Measurements from ENCODE around the gene NAV2.
A peak's percentile ranks its signal among the peaks of the same experiment; 100 is the strongest.

NAV2 gene

DNA sequence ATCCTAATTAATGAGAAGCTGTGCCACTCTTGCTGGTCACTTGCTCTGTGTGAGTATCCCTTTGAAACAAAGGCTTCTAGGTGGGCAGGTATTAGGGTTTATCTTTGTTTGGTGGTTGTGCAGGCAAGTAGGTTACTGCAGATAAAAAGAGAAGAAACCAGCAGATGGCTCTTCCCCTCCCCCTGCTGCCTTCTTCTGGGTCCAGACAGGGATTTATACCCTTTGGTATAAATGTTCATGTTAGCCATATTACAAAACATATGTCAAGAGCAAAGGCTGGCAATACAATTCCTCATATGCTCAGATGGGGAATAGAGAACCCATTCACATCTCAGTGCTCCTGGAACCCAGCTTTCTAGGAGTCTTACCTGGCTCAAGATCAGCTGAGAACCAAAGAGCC lies 109.9 kb downstream of the NAV2 start:
- Histone ChIP-seq H3K36me3 (ENCODE audit: control insufficient read depth, insufficient read depth, low read length) (no peaks in the 10 kb centered on the region), H3K9me3 (ENCODE audit: control insufficient read depth, insufficient read depth, low read depth, low read length) (no peaks in the 10 kb centered on the region), H3K9ac (ENCODE audit: low read length) (no peak overlapping the region), H3K4me3 (ENCODE audit: low read depth, low read length) (no peak overlapping the region), H3K4me1 (ENCODE audit: control insufficient read depth, insufficient read depth, low read length) (peaks cover 55% of the 10 kb centered on the region), H3K27ac (ENCODE audit: low read depth, low read length) (no peak overlapping the region), H3K27me3 (ENCODE audit: control insufficient read depth, insufficient read depth, low read length) (no peaks in the 10 kb centered on the region)

DNA sequence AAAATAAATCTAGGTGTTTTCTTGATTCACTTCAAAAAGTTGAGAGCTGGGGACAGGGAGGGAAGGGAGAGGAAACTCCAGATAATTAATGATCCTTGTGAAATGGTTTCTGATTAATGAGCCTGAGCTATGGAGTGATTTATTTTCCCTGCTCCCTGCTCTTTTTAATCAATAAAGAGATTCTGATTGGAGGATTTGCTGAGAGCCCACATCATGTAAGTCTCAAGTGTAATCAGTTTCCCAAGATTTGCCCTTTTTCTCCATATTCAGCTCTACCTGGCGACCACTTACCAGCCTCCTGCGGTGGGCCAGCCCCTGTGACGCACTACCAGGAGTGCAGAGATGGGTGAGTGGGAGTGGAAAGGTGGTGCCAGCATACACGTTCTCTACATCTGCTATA lies 114.0 kb downstream of the NAV2 start:
- H3K4me1 ChIP-seq (ENCODE audit: control insufficient read depth, insufficient read depth, low read length): peaks cover 55% of the 10 kb centered on the region
- no peaks in the 10 kb centered on the region for H3K27me3 ChIP-seq (ENCODE audit: control insufficient read depth, insufficient read depth, low read length)
- H3K9me3 ChIP-seq (ENCODE audit: control insufficient read depth, insufficient read depth, low read depth, low read length): no peaks in the 10 kb centered on the region
- no peak overlapping the region for H3K9ac ChIP-seq (ENCODE audit: low read length)
- H3K4me3 ChIP-seq (ENCODE audit: low read depth, low read length): no peak overlapping the region
- no peaks in the 10 kb centered on the region for H3K36me3 ChIP-seq (ENCODE audit: control insufficient read depth, insufficient read depth, low read length)
- no peak overlapping the region for H3K27ac ChIP-seq (ENCODE audit: low read depth, low read length)

DNA sequence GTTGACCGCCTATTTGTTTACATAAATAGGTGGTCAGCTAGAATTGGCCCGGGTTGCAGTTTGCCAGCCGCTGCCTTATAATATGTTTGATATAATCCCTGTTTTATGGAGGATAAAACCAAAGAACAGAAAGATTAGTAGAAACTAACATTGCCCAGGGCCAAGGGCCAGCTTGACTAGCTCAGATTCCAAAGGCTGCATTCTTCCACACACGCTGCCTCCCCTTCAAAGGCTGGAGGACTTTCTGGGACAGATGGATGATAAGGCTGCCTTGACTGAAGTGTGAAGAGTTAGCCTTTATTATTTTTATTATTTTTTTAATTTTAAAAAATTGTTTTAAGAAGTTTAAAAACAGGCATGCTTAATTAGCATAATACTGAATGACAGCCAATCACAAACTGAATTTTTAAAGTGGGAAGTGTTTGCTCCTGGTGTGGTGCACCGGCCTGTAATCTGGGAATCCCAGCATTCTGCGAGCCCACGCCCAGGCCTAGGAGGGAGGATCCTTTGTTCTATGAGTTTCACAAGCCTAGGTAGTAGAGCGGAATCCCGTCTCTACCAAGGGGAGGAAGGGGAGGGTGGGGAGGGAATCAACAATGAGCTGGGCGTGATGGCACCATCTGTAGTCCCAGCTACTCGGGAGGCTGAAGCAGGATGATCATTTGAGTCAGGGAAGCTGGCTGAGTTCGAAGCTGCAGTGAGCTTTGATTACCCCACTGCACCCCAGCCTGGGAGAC lies 114.9 kb downstream of the NAV2 start:
- H3K27me3 ChIP-seq (ENCODE audit: control insufficient read depth, insufficient read depth, low read length): no peaks in the 10 kb centered on the region
- H3K4me1 ChIP-seq (ENCODE audit: control insufficient read depth, insufficient read depth, low read length): peaks cover 50% of the 10 kb centered on the region
- H3K9me3 ChIP-seq (ENCODE audit: control insufficient read depth, insufficient read depth, low read depth, low read length): no peaks in the 10 kb centered on the region
- H3K9ac ChIP-seq (ENCODE audit: low read length): no peak overlapping the region
- no peak overlapping the region for H3K27ac ChIP-seq (ENCODE audit: low read depth, low read length)
- peaks cover 4% of the 10 kb centered on the region; the same call in 1 of the 2 replicates for H3K36me3 ChIP-seq (ENCODE audit: control insufficient read depth, insufficient read depth, low read length)
- no peak overlapping the region for H3K4me3 ChIP-seq (ENCODE audit: low read depth, low read length)

DNA sequence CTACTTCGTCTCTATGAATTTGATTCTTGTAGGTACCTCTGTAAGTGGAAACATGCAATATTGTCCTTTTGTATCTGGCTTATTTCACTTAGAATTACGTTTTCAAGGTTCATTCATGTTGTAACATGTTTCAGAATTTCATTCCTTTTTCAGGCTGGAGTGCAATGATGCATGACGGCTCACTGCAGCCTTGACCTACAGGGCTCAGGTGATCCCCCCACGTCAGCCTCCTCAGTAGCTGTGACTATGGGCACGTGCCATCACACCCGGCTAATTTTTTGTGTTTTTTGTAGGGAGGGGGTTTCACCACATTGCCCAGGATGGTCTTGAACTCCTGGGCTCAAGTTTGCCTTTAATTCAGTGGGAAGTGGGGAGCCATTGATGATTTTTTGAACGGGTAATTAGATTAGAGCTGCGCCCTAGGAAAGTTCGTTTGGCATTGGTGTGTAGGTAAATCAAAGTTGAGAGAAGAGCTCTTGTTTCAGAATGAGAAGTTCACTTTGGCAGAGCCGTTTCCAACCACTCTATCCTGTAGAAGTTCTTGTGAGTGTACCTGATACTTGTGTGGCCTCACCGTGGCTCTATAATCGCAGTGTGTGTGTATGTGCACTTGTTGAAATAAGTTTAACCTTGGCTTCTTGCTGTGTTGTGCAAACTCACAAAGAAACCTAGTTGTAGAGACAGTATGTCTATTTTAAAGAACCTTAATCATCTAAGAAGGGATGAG lies 115.9 kb downstream of the NAV2 start:
- Histone ChIP-seq H3K27ac (ENCODE audit: low read depth, low read length) (0 out of 2 replicates have a peak overlapping the region, but pooled peaks have one; percentile 0), H3K4me3 (ENCODE audit: low read depth, low read length) (no peak overlapping the region), H3K27me3 (ENCODE audit: control insufficient read depth, insufficient read depth, low read length) (no peaks in the 10 kb centered on the region), H3K9ac (ENCODE audit: low read length) (no peak overlapping the region), H3K4me1 (ENCODE audit: control insufficient read depth, insufficient read depth, low read length) (peaks cover 46% of the 10 kb centered on the region), H3K9me3 (ENCODE audit: control insufficient read depth, insufficient read depth, low read depth, low read length) (peaks cover 4% of the 10 kb centered on the region), H3K36me3 (ENCODE audit: control insufficient read depth, insufficient read depth, low read length) (peaks cover 14% of the 10 kb centered on the region)

DNA sequence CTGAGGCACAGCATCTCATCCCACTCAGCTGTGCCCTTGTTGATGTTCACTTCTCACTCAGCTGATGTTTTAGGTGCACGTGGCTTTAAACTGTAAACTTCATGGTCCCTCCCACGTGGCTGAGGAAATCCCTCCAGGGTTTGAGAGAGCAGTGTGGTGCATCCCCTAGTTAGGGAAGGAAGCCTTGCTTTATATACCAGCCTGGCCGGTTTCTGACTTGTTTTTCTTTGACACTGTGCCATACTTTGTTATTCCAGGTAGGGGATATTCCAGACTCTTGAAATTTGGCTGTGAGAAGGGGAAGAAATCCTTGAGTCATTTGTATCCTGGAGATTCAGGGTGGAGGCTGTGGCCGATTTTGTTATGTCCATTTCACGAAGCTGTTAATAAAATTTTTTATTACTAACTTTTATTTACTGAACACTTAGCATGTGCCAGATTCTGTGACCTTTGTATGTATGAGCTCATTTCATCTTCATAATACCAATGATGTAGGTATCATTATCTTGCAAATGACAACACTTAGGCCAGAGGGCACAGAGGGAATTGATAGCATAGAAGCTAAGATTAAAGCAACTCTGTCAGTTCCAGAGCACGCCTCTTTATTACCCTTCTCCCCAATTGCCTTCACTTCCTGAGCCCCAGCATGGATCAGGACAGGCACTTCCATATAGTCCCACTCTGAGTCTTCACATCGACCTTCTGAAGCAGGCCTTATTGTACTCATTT lies 116.6 kb downstream of the NAV2 start:
- Histone ChIP-seq H3K36me3 (ENCODE audit: control insufficient read depth, insufficient read depth, low read length) (peaks cover 20% of the 10 kb centered on the region), H3K4me1 (ENCODE audit: control insufficient read depth, insufficient read depth, low read length) (peaks cover 46% of the 10 kb centered on the region), H3K9me3 (ENCODE audit: control insufficient read depth, insufficient read depth, low read depth, low read length) (peaks cover 7% of the 10 kb centered on the region)

DNA sequence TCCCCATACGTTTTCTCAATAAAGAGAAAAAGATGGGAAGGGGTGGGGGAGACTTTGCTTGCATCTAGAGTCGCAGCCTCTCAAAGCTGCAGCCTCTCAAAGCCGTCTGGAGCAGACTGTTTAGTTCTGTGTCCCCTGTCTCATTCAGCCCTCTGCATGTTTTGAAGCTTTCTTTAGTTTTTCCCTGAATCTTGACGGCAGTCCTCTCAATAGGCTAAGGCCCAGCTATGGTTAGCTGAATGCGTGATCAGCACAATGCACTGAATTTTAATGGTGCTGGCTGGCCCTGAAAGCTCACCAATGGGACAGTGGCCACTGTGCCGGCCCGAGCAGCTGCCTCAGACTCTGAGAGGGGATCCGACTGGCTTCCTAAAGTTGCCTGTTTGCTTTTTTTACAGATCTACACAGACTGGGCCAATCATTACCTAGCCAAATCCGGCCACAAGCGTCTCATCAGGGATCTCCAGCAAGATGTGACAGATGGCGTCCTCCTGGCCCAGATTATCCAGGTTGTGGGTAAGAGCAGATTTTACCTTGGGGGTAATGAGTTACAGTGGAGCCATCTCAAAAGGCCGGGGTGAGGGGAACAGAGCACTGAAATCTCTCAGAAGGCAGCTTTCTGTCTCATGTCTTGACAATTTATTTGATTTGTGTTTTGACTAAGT lies 119.6 kb downstream of the NAV2 start:
- Histone ChIP-seq H3K36me3 (ENCODE audit: control insufficient read depth, insufficient read depth, low read length) (peaks cover 36% of the 10 kb centered on the region), H3K27me3 (ENCODE audit: control insufficient read depth, insufficient read depth, low read length) (no peaks in the 10 kb centered on the region), H3K9ac (ENCODE audit: low read length) (no peak overlapping the region), H3K9me3 (ENCODE audit: control insufficient read depth, insufficient read depth, low read depth, low read length) (peaks cover 7% of the 10 kb centered on the region), H3K27ac (ENCODE audit: low read depth, low read length) (no peak overlapping the region), H3K4me3 (ENCODE audit: low read depth, low read length) (no peak overlapping the region), H3K4me1 (ENCODE audit: control insufficient read depth, insufficient read depth, low read length) (peaks cover 29% of the 10 kb centered on the region)

More for the DNA sequence above, 116.6 kb downstream of the NAV2 start:
- no peak overlapping the region for H3K9ac ChIP-seq (ENCODE audit: low read length)
- 0 out of 2 replicates have a peak overlapping the region, but pooled peaks have one; percentile 0 for H3K27ac ChIP-seq (ENCODE audit: low read depth, low read length)
- no peak overlapping the region for H3K4me3 ChIP-seq (ENCODE audit: low read depth, low read length)
- no peaks in the 10 kb centered on the region for H3K27me3 ChIP-seq (ENCODE audit: control insufficient read depth, insufficient read depth, low read length)

DNA sequence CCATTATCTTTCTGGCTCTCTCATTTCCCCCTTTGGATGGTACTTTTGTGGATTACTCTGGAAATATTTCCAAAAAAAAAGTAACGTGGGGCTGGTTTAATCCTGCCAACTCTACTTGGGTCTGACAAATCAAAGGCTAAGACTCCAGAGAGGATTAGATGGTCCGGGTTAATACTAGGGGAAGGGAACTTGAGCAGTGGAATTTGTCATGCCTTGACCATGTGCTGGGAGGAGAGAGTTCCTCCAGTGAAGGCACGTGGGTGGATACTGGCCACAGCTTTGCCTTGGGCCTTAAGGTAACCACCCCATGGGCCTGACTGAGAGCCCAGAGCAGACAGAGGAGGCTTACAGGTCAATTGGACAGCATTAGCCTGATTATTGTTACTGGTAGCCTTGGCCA lies 120.3 kb downstream of the NAV2 start:
- Histone ChIP-seq H3K27me3 (ENCODE audit: control insufficient read depth, insufficient read depth, low read length) (no peaks in the 10 kb centered on the region), H3K27ac (ENCODE audit: low read depth, low read length) (no peak overlapping the region), H3K9ac (ENCODE audit: low read length) (no peak overlapping the region), H3K4me3 (ENCODE audit: low read depth, low read length) (no peak overlapping the region), H3K36me3 (ENCODE audit: control insufficient read depth, insufficient read depth, low read length) (peaks cover 40% of the 10 kb centered on the region), H3K9me3 (ENCODE audit: control insufficient read depth, insufficient read depth, low read depth, low read length) (peaks cover 7% of the 10 kb centered on the region), H3K4me1 (ENCODE audit: control insufficient read depth, insufficient read depth, low read length) (peaks cover 25% of the 10 kb centered on the region)

DNA sequence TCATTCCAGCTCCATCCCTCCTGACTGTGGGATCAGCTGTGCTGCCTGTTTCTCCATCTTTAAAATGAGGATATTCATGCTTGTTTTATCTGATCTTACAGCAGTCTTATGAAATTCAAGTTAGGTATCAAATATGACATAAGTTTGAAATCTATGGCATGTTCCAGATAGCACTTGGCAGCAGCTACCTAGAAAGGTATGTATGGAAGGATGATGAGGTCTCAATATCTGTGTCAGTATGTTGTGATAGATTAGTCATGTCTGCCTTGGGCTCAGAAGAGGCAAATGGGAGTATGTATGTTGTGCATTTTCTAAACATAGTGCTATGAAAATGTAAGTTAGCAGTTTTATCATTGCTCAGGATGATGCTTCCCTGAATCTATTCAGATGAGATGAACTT lies 122.1 kb downstream of the NAV2 start:
- peaks cover 7% of the 10 kb centered on the region for H3K9me3 ChIP-seq (ENCODE audit: control insufficient read depth, insufficient read depth, low read depth, low read length)
- no peak overlapping the region for H3K4me3 ChIP-seq (ENCODE audit: low read depth, low read length)
- H3K27me3 ChIP-seq (ENCODE audit: control insufficient read depth, insufficient read depth, low read length): no peaks in the 10 kb centered on the region
- H3K4me1 ChIP-seq (ENCODE audit: control insufficient read depth, insufficient read depth, low read length): peaks cover 6% of the 10 kb centered on the region
- no peak overlapping the region for H3K9ac ChIP-seq (ENCODE audit: low read length)
- no peak overlapping the region for H3K27ac ChIP-seq (ENCODE audit: low read depth, low read length)
- H3K36me3 ChIP-seq (ENCODE audit: control insufficient read depth, insufficient read depth, low read length): peaks cover 40% of the 10 kb centered on the region

DNA sequence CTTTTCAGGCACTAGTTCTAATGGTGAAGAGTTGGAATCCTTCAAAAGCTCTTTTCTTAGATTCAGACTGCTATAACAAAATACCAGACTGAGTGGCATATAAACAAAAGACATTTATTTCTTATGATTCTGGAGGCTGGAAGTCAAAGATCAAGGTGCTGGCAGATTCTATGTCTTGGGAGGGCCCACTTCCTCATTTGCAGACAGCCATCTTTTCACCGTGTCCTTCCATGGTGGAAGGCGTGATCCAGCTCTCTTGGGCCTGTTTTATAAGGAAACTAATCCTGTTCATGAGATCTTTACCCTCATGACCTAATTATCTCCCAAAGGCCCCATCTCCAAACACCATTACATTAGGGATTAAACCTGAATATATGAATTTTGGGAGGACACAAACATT lies 124.0 kb downstream of the NAV2 start:
- Histone ChIP-seq H3K9me3 (ENCODE audit: control insufficient read depth, insufficient read depth, low read depth, low read length) (peaks cover 7% of the 10 kb centered on the region), H3K36me3 (ENCODE audit: control insufficient read depth, insufficient read depth, low read length) (peaks cover 40% of the 10 kb centered on the region), H3K9ac (ENCODE audit: low read length) (no peak overlapping the region), H3K27me3 (ENCODE audit: control insufficient read depth, insufficient read depth, low read length) (no peaks in the 10 kb centered on the region), H3K27ac (ENCODE audit: low read depth, low read length) (no peak overlapping the region), H3K4me3 (ENCODE audit: low read depth, low read length) (no peak overlapping the region), H3K4me1 (ENCODE audit: control insufficient read depth, insufficient read depth, low read length) (no peaks in the 10 kb centered on the region)

DNA sequence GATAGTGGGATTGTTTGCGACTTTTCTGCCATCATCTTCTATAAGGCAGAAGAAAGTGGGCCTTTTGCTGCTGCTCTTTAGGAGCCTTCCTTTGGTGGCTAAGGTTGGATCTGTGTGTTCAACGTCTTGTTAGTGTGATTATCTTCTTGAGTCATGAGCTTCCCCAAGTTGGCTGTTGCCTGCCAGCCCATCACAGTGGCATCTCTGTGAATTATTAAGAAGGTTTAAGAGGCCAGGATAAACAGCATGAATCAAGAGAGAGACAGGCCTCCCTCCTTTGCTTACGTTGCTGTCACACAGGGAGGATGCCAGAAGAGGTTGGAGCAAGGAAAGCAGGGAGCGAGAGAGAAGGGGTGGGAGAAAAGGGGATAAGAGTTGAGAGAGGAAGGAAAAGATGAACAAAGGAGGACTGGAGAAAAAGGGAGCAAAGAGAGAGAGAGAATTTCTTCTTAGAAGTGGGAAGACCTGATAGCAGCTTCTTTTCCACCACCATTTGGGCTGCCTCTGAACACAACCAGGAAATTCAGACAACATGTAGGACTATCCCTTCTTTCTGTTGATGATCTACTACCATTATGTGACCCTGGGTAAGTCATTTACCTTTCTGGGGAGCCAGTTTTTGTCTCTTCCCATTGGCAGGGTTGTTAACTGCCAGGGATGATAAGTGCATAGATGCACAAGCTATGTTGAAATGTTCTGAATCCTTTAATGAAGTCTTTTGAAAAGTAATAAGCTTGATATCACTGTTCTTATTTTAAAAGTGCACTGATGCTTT lies 126.5 kb downstream of the NAV2 start:
- H3K27ac ChIP-seq (ENCODE audit: low read depth, low read length): no peak overlapping the region
- no peak overlapping the region for H3K9ac ChIP-seq (ENCODE audit: low read length)
- peaks cover 30% of the 10 kb centered on the region; the same call in 1 of the 2 replicates for H3K36me3 ChIP-seq (ENCODE audit: control insufficient read depth, insufficient read depth, low read length)
- H3K9me3 ChIP-seq (ENCODE audit: control insufficient read depth, insufficient read depth, low read depth, low read length): no peaks in the 10 kb centered on the region
- H3K4me3 ChIP-seq (ENCODE audit: low read depth, low read length): no peak overlapping the region
- H3K4me1 ChIP-seq (ENCODE audit: control insufficient read depth, insufficient read depth, low read length): no peaks in the 10 kb centered on the region
- H3K27me3 ChIP-seq (ENCODE audit: control insufficient read depth, insufficient read depth, low read length): no peaks in the 10 kb centered on the region

Data from HUES6 (cell line).